A673 (cell line): ENCODE results near the gene BCAN.

Experiments
- EZH2 ChIP-seq: fragments of 200-600 bp; sonication (generic); IDR thresholded peaks from 2 replicates; pipeline ENCODE4 v1.6.1; 2017; ENCODE audit warnings: borderline replicate concordance, low read depth, mild to moderate bottlenecking, mixed read lengths, antibody characterized with exemption, low read length; ENCODE audit not compliant: poor library complexity, severe bottlenecking
- TF ChIP-seq, protein P1 (sequence below): fragments of 300-800, 200-600 bp; sonication (generic); conservative IDR thresholded peaks from 2 replicates; pipeline ENCODE4 v1.5.1; 2017; ENCODE audit warnings: low read depth, mild to moderate bottlenecking, antibody characterized with exemption, low read length, moderate library complexity, mixed read lengths

DNA sequence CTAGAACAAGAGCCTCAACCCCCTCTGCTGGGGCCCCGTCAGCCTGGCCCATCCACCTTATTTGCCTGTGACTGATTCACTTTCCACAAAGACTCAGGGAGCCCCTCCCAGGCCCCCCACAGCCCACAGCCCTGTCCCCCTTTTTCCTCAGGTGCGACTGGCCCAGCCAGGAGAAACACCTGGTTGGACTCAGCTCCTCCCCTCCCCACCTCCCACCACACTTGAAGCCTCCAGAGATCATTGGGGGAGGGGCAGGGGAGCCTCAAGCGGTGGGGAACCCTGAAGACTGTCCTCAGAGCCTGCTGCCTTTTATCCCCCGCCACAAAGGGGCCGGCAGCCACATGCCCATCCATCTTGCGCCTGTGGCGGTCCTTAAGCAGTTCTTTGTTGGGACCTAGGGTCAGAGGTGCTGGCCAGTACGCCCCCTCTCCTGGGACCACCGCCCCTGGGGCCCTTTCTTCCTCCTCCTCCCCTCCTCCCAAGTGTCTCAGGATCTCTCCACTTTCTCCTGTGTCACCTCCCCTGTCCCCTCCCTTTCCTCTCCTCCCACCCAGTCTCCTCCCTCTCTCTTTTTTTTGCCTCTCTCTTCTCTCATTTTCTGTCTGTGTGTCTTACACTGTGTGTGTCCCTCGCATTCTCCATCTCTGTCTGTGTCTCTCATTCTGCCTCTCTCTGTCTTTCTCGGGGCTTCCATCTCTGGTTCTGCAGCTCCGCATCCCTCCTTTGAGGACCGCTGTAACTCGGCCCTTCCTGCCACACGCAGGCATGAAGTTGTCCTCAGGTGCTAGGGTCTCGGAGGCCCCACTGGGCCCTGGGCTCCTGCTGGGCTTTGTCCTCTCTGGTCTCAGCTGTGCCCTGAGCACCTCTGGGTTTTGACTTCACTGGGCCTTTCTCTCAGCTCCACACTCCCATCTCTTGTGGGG is 51.3 kb downstream of the BCAN start:
- TF ChIP-seq, protein P1, sequence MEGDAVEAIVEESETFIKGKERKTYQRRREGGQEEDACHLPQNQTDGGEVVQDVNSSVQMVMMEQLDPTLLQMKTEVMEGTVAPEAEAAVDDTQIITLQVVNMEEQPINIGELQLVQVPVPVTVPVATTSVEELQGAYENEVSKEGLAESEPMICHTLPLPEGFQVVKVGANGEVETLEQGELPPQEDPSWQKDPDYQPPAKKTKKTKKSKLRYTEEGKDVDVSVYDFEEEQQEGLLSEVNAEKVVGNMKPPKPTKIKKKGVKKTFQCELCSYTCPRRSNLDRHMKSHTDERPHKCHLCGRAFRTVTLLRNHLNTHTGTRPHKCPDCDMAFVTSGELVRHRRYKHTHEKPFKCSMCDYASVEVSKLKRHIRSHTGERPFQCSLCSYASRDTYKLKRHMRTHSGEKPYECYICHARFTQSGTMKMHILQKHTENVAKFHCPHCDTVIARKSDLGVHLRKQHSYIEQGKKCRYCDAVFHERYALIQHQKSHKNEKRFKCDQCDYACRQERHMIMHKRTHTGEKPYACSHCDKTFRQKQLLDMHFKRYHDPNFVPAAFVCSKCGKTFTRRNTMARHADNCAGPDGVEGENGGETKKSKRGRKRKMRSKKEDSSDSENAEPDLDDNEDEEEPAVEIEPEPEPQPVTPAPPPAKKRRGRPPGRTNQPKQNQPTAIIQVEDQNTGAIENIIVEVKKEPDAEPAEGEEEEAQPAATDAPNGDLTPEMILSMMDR, result no peak
- no peak for TF ChIP-seq EZH2
